GM21825 (cell line): Measurements from ENCODE around the gene OXSR1.
"Not testable (repeated sequence)": the region's sequence is repeated elsewhere in the genome, so short reads cannot be mapped to it uniquely, and the experiment has no call there.

ENCODE experiments used
- ATAC-seq: cut with Tn5 transposase; IDR thresholded peaks from one replicate; pipeline ENCODE4 v1.9.1; 2021; ENCODE audit warnings: mild to moderate bottlenecking, moderate library complexity; ENCODE audit not compliant: unreplicated experiment

OXSR1 gene

DNA sequence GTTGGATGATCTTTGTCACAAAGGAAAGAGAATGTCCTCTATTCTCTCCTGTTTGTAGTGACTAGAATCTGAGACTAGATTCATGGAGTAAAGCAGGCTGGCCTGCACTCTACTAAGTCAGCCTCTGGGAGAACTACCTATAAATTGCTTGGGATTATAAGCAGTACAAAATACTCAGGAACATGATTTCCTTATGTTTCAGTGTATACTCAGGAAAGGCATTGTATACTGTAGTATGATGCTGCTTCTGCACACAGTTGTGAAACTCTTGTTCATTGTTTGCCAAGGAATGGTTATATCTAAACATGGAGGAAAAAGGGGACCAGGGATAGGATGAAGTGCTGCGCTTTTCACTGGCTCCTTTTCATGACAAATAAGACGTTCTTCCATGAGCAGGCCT lies 49.2 kb downstream of the OXSR1 start:
- ATAC-seq = no peak

GRCh38 chr3:38219609-38220197 lies 54.4 kb downstream of the OXSR1 start:
- ATAC-seq = no peak

- no peak for ATAC-seq
Observed at GRCh38 chr3:38221005-38221404, 55.7 kb downstream of the OXSR1 start.

- no peak for ATAC-seq
Observed at GRCh38 chr3:38222032-38222634, 56.8 kb downstream of the OXSR1 start.

DNA sequence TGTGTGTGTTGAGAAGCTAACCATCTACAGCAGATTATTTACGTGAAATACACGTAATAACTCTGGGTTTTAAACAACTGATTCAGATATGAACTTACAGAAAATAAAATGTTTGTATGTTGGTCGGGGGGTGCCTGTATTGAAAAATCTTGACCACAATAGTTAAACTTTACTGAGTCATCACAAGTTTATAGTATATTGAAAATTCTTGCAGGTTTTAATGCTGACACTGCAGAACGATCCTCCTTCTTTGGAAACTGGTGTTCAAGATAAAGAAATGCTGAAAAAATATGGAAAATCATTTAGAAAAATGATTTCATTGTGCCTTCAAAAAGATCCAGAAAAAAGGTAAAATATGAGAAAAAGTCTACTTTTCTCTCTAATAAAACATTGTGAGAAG lies 59.0 kb downstream of the OXSR1 start:
- no peak for ATAC-seq

GRCh38 chr3:38226273-38226672 lies 60.9 kb downstream of the OXSR1 start:
- ATAC-seq = no peak

DNA sequence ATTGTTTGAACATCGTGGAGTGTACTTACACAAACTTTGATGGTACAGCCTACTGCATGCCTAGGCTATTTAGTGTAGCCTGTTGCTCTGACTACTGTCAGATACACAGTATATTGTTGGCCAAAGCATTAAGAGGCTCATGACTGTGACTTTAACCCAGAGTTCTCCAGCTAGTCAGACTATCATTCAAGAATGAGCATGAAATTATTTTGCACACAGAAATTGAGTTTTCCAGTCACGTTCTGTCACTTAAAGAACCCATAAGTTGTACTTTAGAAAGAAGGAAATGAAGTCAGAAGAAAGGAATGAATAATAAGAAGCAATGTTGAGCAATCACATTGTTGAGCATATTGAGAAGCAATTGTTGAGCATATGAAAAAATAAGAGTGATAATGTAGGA lies 62.7 kb downstream of the OXSR1 start:
- no peak for ATAC-seq

GRCh38 chr3:38229036-38229435 lies 63.7 kb downstream of the OXSR1 start:
- no peak for ATAC-seq

- no peak for ATAC-seq
Observed at GRCh38 chr3:38232701-38233100, 67.4 kb downstream of the OXSR1 start.

DNA sequence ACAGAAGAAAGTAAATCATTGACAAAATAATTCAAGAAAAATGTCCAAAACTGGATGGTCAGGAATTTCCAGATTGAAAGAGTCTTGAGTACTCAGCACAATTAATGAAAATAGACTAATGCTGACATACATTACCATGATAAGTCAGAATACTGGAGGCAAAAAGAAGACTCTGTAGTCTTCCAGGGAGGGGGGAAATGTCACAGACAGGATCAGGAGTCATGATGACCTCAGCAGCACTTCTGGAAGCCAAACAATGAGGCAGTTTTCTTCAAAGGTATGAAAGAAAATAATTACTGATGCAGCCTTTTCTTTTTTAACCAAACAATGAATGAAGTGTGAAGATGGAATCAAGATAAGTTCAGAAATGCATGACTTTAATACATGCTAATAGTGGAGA lies 70.1 kb downstream of the OXSR1 start:
- no peak for ATAC-seq

DNA sequence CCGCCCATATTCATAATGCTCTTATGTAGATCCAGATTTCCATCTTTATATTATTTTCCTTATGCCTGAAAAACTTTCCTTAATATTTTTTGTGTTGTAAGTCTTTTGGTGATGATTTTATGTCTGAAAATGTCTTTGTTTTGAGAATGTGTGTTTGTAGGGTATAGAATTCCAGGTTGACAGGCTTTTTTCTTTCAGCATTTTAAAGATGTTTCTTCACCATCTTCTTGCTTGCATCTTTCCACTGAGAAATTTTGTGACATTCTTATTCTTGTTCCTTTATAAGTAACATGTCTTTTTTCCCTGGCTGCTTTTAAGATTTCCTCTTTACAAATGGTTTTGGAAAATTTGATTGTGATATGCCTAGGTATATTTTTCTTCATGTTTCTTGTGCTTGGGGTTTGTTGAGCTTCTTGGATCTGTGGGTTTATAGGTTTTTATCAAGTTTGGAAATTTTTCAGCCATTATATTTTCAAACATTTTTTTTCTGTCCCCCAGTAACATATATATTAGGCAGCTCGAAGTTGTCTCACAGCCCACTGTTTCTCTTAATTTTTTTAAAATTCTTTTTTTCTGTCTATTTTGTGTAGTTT lies 73.2 kb downstream of the OXSR1 start:
- ATAC-seq = no peak

GRCh38 chr3:38242812-38243211 lies 77.5 kb downstream of the OXSR1 start:
- not testable (repeated sequence) for ATAC-seq

DNA sequence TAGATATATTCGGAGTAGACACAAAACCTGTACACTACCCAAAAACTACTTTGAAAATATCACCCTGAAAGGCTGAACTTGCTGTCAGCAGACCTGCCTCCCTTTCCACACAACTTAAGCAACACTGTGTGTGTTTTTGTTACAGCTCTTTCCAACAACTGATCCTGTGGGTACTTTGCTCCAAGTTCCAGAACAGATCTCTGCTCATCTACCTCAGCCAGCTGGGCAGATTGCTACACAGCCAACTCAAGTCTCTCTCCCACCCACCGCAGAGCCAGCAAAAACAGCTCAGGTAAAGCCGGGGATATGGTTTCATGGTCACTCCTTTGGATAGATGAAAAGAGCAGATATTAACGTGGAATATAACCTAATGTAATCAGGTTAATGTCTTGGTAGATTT lies 80.6 kb downstream of the OXSR1 start:
- no peak for ATAC-seq

DNA sequence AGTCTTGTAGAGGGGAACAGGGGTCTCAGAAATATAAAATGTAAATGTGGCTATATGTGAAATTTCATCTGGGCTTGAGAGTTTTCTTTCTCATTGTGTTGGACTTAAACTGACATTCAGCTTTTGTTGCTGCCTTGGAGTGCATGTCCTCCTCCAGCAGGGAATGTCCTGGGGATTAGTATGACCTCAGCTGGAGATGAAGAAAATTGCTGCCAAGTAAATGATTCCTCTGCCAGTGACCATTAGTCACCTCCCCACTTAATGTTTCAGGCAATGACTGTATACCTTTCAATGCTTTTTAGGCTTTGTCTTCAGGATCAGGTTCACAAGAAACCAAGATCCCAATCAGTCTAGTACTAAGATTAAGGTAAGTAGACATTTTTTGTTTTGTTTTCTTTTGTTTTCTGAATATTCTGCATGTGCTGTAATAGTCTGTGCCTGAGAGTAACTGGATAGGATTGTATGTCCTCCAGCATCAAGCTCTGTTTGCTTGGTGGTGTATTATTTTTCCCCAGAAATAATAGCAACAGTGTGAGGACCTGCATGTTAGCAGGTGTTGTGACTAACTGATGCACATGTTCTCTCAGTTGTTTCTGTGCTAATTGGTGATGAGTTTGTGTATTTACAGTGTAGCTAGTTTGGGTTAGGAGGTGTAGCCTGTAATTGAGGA lies 82.2 kb downstream of the OXSR1 start:
- ATAC-seq = no peak

DNA sequence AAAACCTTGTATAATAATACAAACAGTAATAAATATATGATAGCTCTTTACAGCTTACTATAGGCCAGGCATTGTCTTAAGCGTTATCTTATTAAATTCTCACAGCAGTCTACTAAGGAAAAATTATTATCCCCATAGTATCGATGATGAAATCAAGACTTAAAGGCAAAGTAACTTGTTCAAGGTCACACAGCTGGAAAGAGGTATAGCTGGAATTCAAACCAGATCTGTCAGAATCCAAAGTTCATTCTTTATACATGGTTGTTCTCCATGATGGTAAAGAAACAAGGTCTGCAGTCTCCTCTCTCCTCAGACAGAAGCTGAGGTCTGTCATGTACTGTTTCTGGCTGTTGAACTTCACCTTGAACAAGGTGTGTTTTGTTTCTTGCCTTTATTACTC lies 84.9 kb downstream of the OXSR1 start:
- ATAC-seq = no peak

- no peak for ATAC-seq
Observed at GRCh38 chr3:38251197-38251596, 85.9 kb downstream of the OXSR1 start.

DNA sequence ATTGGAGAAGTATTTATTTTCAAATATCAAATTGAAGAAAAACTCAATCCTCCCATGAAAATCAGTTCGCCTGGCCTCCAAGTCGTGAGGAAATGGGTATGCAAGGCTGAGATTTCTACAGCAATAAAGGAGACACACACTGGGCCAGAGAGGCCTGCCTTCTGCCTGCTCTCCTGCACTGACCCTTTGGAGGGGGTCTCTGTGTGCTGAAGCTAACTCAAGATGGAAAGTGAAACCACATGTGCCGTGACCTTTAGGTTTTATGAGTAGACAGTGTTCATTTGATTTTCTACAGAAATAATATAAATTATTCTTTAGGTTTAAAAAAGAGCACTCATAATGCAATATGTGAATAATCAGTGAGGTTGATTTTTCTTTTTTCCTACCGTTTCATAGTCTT lies 88.4 kb downstream of the OXSR1 start:
- ATAC-seq = no peak

DNA sequence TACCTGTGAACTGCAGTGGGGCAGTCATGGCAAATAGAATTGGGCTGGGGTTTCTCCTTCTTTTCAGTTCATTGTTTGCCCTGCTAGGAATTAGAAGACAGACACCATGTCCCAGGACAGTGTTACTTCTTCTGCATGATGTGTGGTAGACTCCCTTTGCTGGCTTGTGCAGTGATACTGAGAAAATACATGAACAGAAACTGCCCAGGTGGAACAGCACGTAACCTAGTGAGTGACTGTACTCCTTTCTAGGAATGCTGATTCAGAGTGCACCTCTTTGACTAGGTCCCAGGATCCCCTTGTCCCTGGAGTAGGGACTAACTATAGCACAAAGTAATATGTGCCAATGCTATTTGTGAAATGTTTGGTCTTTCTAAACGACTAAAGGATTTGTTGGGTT lies 89.5 kb downstream of the OXSR1 start:
- no peak for ATAC-seq

DNA sequence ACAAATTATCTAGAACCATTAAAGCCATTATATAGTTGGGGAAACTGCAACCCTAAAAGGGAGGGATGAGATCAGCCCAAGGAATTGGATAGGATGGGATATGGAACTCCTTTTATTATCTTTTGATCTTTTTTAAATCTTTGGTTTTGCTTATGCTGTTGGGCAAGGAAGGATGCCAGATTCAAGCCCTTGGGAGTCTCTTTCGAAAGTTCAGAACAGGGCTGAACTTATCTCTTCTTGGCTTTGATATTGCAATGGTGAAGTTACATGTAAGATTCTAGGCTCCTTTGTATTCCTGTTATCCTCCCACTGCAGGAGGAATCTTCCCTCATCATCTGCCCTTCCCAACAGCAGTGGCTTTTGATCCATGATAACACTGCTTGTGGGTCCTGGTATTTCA lies 90.3 kb downstream of the OXSR1 start:
- no peak for ATAC-seq

DNA sequence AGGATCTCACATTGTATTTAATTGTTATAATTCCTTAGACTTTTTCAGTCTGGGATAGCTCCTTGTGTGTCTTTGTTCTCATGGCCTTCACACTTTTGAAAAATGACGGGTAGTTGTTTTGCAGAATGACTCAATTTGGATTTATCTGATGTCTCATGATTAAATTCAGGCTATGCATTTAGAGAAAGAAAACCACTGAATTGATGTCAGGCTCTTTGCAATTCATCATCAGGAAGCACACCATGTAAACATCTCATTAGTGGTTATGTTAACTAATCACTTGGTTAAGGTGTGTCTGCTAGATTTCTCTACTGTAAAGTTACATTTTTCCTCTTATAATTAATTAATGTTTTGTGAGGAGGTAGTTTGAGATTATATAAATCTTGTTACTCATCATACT lies 92.2 kb downstream of the OXSR1 start:
- ATAC-seq = no peak

DNA sequence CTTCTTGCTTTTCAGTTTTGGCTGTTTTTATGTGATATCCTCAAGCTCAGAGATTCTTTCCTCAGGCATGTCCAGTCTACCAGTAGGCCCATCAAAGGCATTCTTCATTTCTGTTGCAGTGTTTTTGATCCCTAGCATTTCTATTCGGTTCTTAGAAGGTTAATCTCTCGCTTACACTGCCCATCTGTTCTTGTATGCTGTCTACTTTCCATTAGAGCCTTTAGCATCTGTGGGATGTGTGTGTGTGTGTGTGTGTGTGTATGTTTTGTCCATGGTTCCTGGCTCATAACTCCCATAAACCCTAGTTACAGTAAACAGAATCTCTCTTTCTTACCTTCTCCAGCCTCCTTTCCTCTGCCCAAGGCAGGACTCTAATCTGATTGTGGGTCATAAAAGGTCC lies 95.1 kb downstream of the OXSR1 start:
- ATAC-seq = no peak

DNA sequence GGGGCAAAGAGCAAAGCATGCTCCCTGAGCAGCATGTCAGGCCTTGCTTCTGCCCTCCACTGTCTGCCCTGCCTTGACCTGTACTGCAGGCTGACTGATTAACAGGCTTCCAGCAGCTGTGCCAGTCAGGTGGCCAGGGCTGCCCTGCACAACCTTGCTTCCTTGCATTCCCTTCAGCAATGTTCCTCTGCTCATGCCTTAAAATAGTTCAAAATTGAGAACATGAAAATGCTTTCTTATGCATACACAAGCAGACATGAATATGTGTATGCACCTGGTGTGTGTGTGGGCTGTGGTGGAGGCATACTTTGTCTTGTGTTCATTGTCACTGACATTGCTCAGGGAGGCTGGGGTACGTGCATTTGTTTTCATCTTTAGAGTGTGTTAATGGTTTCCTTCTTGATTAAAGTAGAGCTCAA lies 99.0 kb downstream of the OXSR1 start:
- ATAC-seq = no peak
